Esophagus (tissue), 2 donors: ENCODE measurements around the gene NBPF1. TPM values are rescaled to one million over a fixed set of nuclear protein-coding genes. Genes with fewer than 3 reads are reported as not detected.
"Not testable (repeated sequence)": the region's sequence is repeated elsewhere in the genome, so short reads cannot be mapped to it uniquely, and the experiment has no call there.

Experiments
- H3K27ac ChIP-seq, 2 donors: one replicate each; pipeline ENCODE4 v1.5.1; 2013; ENCODE audit warnings: low read depth in 2 of 2, mild to moderate bottlenecking in 2 of 2, inconsistent platforms in 1 of 2, low read length in 1 of 2, moderate library complexity in 1 of 2
- H3K27me3 ChIP-seq, 2 donors: one replicate each; pipeline ENCODE4 v1.6.1; 2013; ENCODE audit warnings: low read length in 2 of 2, control low read depth in 1 of 2, mild to moderate bottlenecking in 1 of 2; ENCODE audit not compliant: insufficient read depth in 2 of 2, control insufficient read depth in 1 of 2
- H3K36me3 ChIP-seq, 2 donors: one replicate each; pipeline ENCODE4 v1.6.1; 2013; ENCODE audit warnings: low read length in 1 of 2; ENCODE audit not compliant: control insufficient read depth in 2 of 2, insufficient read depth in 2 of 2
- H3K4me1 ChIP-seq, 2 donors: one replicate each; pipeline ENCODE4 v1.6.1; 2013; ENCODE audit warnings: low read length in 1 of 2; ENCODE audit not compliant: control insufficient read depth in 2 of 2, insufficient read depth in 2 of 2
- H3K4me3 ChIP-seq, 2 donors: one replicate each; pipeline ENCODE4 v1.5.1; 2013; ENCODE audit warnings: low read length in 2 of 2, mild to moderate bottlenecking in 2 of 2, low read depth in 1 of 2, moderate library complexity in 1 of 2
- H3K9me3 ChIP-seq, 2 donors: one replicate each; pipeline ENCODE4 v1.6.1; 2013; ENCODE audit warnings: mild to moderate bottlenecking in 2 of 2, low read depth in 1 of 2, low read length in 1 of 2, moderate library complexity in 1 of 2; ENCODE audit not compliant: control insufficient read depth in 2 of 2, insufficient read depth in 1 of 2
- WGBS, 2 donors: extraction: QIAGEN DNeasy Blood & Tissue Kit; methylation state at CpG; one replicate each; pipeline ENCODE4 v1.1.7; 2013; 5-methylcytosine and 5-hydroxymethylcytosine counted together
- polyA plus RNA-seq, 2 donors: library from polyadenylated mRNA; stranded (reverse); fragments of 200-250 nt; gene quantifications; one replicate each; pipeline ENCODE4 v1.2.3, GENCODE V29; 2013
- donor health status: healthy with polysubstance abuse.
- donor health status: Bipolar disorder and iron deficiency.

Gene NBPF1
- polyA plus RNA-seq, 2 donors, result 3.5 to 5.4 TPM

GRCh38 chr1:16535487-16535886 lies 77.9 kb downstream of the NBPF1 start:
- not testable (repeated sequence) for H3K9me3 ChIP-seq, H3K27me3 ChIP-seq, H3K36me3 ChIP-seq, H3K4me1 ChIP-seq, H3K27ac ChIP-seq, H3K4me3 ChIP-seq
- 22 to 24% methylated on average over 33 to 34 of the region's 34 CpGs for WGBS, 2 donors

- not testable (repeated sequence) for H3K27ac ChIP-seq, H3K4me3 ChIP-seq, H3K4me1 ChIP-seq, H3K36me3 ChIP-seq, H3K27me3 ChIP-seq, H3K9me3 ChIP-seq
- WGBS, 2 donors, result 11 to 14% methylated on average over 30 to 32 of the region's 43 CpGs
Observed at GRCh38 chr1:16534829-16535456, 78.4 kb downstream of the NBPF1 start.

GRCh38 chr1:16534239-16534828 lies 79.0 kb downstream of the NBPF1 start:
- not testable (repeated sequence) for H3K27ac ChIP-seq, H3K36me3 ChIP-seq, H3K27me3 ChIP-seq, H3K9me3 ChIP-seq, H3K4me1 ChIP-seq, H3K4me3 ChIP-seq
- WGBS, 2 donors, result 10% methylated on average over 30 to 44 of the region's 44 CpGs

DNA sequence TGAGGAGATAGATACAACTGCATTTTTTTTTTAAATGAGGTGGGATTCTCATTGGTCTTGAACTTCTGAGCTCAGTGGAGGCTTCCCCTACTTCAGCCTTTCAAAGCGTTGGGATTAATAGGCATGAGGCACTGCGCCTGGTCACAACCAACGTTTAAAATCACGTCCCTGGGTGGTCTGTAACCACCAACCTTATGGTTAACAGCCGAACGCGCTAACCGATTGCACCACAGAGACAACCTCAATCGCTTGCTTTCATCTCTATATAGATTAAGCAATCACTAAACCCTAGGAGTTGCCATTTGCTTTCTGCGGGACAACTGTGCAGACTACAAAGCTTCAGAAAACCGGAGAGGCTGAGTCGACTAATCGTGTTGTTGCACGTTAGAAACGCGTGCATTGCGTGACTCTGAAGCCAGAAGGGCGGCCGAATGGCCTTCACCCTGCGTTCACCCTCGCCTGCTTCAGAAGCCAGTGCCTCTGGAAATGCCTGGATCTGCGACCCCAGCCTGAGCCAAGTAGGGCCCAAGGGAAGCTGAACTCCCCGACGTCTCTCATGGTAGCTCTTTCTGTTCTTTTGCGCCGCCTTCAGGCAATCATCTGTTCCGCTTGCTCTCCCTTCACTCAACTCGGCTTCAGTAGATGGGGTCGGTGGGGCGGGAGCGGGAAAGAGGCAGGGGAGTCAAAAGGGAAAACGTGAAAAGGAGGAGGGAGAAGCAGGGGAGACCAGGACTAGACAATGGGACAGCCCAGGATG lies 81.0 kb downstream of the NBPF1 start:
- not testable (repeated sequence) for H3K9me3 ChIP-seq, H3K36me3 ChIP-seq, H3K27ac ChIP-seq, H3K4me1 ChIP-seq, H3K27me3 ChIP-seq, H3K4me3 ChIP-seq
- WGBS, 2 donors, result 30 to 37% methylated on average over 23 to 29 of the region's 32 CpGs

DNA sequence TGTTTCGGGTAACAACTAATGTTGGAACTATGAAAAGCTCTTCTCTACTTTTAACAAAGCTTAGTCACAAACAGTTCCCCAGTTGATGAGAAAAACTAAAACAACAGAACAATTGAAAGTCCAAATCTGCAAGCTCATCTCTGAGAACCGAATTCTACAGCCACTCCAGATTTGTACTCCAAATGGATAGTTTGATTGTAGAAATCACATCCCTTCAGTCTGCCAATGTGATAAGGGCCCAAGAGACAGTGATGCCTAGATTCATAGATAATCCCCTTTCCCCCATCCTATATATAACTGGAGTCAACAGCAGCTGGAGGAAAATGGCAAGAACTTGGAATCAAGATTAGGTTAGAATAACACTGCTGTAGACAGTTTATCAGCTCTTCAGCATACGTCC lies 85.0 kb downstream of the NBPF1 start:
- not testable (repeated sequence) for H3K9me3 ChIP-seq, H3K4me1 ChIP-seq, H3K36me3 ChIP-seq, H3K27ac ChIP-seq, H3K27me3 ChIP-seq, H3K4me3 ChIP-seq
- WGBS, 2 donors, result 79% methylated on average over 3 of the region's 3 CpGs

DNA sequence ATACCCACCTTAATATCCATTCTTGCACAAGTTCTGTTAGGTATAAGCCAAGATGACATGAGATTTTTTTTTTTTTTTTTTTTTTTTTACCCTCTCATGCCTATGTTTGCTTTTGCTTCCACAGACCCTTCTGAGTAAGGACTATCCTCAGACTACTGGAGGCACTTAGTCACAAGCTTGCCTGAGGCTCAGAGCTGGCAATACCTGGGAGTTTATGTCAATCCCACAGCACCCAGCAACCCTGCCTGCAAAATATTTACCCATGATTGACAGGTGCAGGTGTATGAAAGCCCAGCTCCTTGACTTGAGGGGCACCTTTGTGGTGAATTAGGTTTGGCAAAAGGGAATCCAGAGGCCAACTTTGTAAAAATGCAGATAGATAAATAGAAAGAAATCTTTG lies 87.6 kb downstream of the NBPF1 start:
- not testable (repeated sequence) for H3K27me3 ChIP-seq, H3K9me3 ChIP-seq, H3K4me1 ChIP-seq, H3K27ac ChIP-seq, H3K4me3 ChIP-seq, H3K36me3 ChIP-seq

GRCh38 chr1:16521679-16522078 lies 91.7 kb downstream of the NBPF1 start:
- not testable (repeated sequence) for H3K27me3 ChIP-seq, H3K4me3 ChIP-seq, H3K4me1 ChIP-seq, H3K36me3 ChIP-seq, H3K9me3 ChIP-seq, H3K27ac ChIP-seq
- 67% methylated on average over 5 of the region's 5 CpGs for WGBS, 2 donors

DNA sequence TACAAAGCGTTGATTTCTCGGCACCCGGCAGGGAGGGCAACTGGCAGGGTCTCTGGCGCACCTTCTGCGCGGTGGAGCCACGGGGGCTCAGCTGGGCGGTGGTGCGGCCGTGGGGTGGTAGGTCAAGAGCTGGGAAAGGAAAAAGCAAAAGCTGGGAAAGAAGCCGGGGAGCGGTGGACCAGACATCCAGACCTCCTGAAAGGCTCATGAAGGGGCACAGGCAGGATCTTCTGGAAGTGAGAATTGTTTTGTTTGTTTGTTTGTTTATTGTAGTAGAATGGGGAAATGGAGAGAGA lies 92.1 kb downstream of the NBPF1 start:
- no peak overlapping the region for H3K4me3 ChIP-seq
- no peaks in the 10 kb centered on the region for H3K9me3 ChIP-seq
- H3K4me1 ChIP-seq, result no peaks in the 10 kb centered on the region
- H3K36me3 ChIP-seq, result no peaks in the 10 kb centered on the region
- no peak overlapping the region for H3K27ac ChIP-seq
- 59 to 62% methylated on average over 12 of the region's 12 CpGs for WGBS, 2 donors
- H3K27me3 ChIP-seq, result peaks cover 0 to 2% of the 10 kb centered on the region in 2 donors

DNA sequence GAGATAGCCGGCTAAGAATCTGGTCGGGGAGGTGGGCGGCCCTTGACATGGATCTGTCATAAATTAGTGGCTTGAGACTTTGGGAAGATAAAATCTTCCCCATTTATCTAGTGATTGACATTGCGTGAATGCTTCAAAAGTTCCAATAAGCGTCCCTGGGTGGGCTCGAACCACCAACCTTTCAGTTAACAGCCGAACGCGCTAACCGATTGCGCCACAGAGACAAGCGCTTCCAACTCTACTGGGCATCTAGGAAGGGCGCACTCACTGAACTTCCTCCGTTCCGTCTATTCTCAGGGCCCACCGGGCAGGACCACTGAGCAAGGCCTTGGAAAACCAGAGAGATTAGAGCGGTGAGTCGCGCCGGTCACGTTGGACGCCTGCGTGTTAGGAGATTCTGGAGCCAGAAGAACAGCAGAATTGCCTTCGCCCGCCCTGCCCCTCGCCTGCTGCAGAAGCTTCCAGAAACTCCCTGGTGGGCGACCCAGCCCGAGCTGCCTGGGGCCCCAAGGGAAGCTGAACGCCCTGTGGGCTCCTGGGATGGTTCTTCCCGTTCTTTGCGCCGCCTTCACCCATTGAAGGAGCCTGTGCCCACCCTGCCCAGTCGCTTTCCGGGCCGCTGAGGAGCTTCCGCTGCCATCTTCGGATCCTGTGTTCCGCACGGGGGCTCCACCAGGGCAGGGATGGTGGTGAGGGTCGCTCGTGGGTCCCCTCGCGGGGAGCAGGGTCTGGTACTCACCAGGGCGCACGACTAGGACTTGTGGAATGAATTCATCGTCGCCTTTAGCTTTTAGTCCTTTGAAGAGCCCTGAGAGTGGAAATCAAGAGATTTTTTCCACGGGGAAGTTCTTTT lies 92.7 kb downstream of the NBPF1 start:
- H3K27me3 ChIP-seq, H3K36me3 ChIP-seq, H3K4me3 ChIP-seq, H3K4me1 ChIP-seq, H3K27ac ChIP-seq, H3K9me3 ChIP-seq: not testable (repeated sequence)
- 29 to 33% methylated on average over 48 of the region's 48 CpGs for WGBS, 2 donors
